Psoas muscle (tissue), 8 donors: ENCODE measurements around the gene URI1. TPM values are rescaled to one million over a fixed set of nuclear protein-coding genes. Genes with fewer than 3 reads are reported as not detected.

Experiments
- ATAC-seq, 4 donors: fragments of 200-7000 bp; cut with Tn5 transposase; one replicate each; pipeline ENCODE4 v1.9.1; 2020; ENCODE audit warnings: moderate library complexity in 3 of 4, mild to moderate bottlenecking in 2 of 4
- DNase-seq, 2 donors: peaks; one replicate each; pipeline ENCODE4 v3.0.0-alpha.2; 2020
- H3K27ac ChIP-seq: fragments of 200-600 bp; one replicate; pipeline ENCODE4 v1.8.0; 2022
- H3K27me3 ChIP-seq, 3 donors: fragments of 200-600 bp in 1 of 3; one replicate each; pipeline versions ENCODE4 v1.6.1 to v1.8.0; 2013 to 2022; ENCODE audit warnings: low read length in 2 of 3, mild to moderate bottlenecking in 2 of 3, moderate library complexity in 1 of 3; ENCODE audit not compliant: insufficient read depth in 3 of 3
- H3K36me3 ChIP-seq, 2 donors: fragments of 200-600 bp in 1 of 2; one replicate each; pipeline versions ENCODE4 v1.6.1 to v1.8.0; 2013 to 2022; ENCODE audit warnings: low read depth in 1 of 2, mild to moderate bottlenecking in 1 of 2, moderate library complexity in 1 of 2; ENCODE audit not compliant: insufficient read depth in 1 of 2
- H3K4me1 ChIP-seq: fragments of 200-600 bp; one replicate; pipeline ENCODE4 v1.8.0; 2022
- H3K4me3 ChIP-seq: fragments of 200-600 bp; one replicate; pipeline ENCODE4 v1.8.0; 2022; ENCODE audit warnings: mild to moderate bottlenecking
- H3K9me3 ChIP-seq: fragments of 200-600 bp; one replicate; pipeline ENCODE4 v1.8.0; 2022
- WGBS, 3 donors: extraction: QIAGEN DNeasy Blood & Tissue Kit; methylation state at CpG; one replicate each; pipeline versions ENCODE4 v1.1.6 to v1.1.7; 2013; 5-methylcytosine and 5-hydroxymethylcytosine counted together
- intact Hi-C, 2 donors: fragments of 100-400 bp; cut with DNase I; formaldehyde crosslinking; loops; one replicate each; pipeline versions ENCODE4 v1.11.0 to v1.14.2; 2022
- polyA plus RNA-seq, 3 donors: library from polyadenylated mRNA; stranded (reverse); fragments of 200-250 nt; gene quantifications; one replicate each; pipeline ENCODE4 v1.2.3, GENCODE V29; 2013
- total RNA-seq, 4 donors: library from RNA; stranded (reverse); fragmentation: NEBNext Ultra II Directional in 2 of 4; extraction: Animal tissue kit (Norgen Biotek cat#: 25700) in 2 of 4; gene quantifications; one replicate each; pipeline versions ENCODE4 v1.2.1 to v1.2.4, GENCODE V29; 2021 to 2023
- TF ChIP-seq, protein P1 (sequence below): fragments of 200-600 bp; IDR thresholded peaks from one replicate; pipeline ENCODE4 v1.8.0; 2022; ENCODE audit warnings: antibody characterized with exemption
- donor health status: healthy with polysubstance abuse.
- donor health status: DM: no; HTN: no; CAD: no; lungs with moderate emphysema.
- donor health status: Bipolar disorder and iron deficiency.
- donor health status: healthy.
- donor health status: DM: yes; HTN: yes; CAD: no.
- donor health status: DM: no; HTN: no; CAD: no.
- donor health status: DM: no; HTN: no; CAD: no.
- donor health status: DM: yes; HTN: yes; CAD: no.

Gene URI1
- total and polyA plus RNA-seq, 7 donors, result 37.6 to 85.5 (median 54.9) TPM

DNA sequence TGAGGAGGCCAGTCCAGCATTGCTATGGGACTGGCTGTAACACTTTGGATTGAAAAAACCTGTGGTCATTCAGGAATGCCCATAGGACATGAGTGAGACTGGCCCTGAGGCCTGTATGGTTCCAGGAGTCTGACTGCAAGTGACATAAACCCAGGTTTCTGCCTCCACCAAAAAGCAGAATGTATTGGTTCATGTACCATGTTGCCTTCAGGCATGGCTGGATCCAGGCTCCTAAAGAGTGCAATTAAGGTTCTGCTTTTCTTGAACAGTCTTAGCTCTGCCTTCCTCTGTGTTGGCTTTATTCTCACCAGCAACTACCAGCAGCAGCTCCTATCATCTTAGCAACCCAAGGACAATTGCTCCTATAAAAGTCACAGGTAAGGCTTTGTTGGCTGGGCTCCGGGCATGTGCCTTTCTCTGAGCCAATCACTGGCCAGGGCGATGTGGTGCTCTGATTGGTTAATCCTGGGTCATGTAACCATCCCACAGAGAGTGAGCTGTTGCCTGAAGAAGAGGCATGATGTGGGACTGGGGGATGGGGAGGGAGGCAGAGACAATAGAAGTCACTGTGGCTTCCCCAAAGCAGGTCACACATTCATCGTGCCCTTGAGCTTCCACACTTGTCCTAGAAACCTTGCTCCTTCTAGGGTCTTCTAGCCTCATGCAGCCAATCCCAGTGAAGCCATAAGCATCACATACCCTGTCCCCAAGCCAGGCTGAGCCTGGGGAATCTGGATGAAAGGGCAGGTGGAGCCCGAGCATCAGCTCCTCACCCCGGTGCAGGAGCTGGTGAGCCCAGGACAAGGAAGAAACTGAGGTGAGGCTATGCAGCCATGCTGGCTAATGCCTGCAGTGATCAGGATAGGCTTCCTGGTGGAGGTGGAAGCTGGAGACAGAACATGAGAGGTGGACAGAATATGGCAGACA lies 123.9 kb downstream of the URI1 start:
- DNase-seq, result no peak
- intact Hi-C loops, result no loop called here
- no peak overlapping the region for H3K4me3 ChIP-seq
- ATAC-seq, result no peak
- H3K27ac ChIP-seq, result no peak overlapping the region
- no peaks in the 10 kb centered on the region for H3K4me1 ChIP-seq
- TF ChIP-seq, protein P1, sequence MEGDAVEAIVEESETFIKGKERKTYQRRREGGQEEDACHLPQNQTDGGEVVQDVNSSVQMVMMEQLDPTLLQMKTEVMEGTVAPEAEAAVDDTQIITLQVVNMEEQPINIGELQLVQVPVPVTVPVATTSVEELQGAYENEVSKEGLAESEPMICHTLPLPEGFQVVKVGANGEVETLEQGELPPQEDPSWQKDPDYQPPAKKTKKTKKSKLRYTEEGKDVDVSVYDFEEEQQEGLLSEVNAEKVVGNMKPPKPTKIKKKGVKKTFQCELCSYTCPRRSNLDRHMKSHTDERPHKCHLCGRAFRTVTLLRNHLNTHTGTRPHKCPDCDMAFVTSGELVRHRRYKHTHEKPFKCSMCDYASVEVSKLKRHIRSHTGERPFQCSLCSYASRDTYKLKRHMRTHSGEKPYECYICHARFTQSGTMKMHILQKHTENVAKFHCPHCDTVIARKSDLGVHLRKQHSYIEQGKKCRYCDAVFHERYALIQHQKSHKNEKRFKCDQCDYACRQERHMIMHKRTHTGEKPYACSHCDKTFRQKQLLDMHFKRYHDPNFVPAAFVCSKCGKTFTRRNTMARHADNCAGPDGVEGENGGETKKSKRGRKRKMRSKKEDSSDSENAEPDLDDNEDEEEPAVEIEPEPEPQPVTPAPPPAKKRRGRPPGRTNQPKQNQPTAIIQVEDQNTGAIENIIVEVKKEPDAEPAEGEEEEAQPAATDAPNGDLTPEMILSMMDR, result no peak
- H3K27me3 ChIP-seq, result no peaks in the 10 kb centered on the region
- no peaks in the 10 kb centered on the region for H3K36me3 ChIP-seq
- H3K9me3 ChIP-seq, result no peaks in the 10 kb centered on the region
- 92 to 95% (median 93%) methylated on average over 5 of the region's 5 CpGs for WGBS, 3 donors

Other genes with a start within 250 kb of the URI1 start
- gene C19orf12, start 227.0 kb upstream of the URI1 start, total RNA-seq, result 10 to 100 TPM; 37.5 to 93.3 (median 55.6) TPM
- 100 to 1,000 TPM in 1 of 3 donors, 10 to 100 TPM in 2; 46.8 to 142 (median 68.4) TPM for gene C19orf12, start 227.0 kb upstream of the URI1 start, polyA plus RNA-seq
- 1 to 10 TPM in 3 of 4 donors, under 1 TPM in 1; 0.97 to 2.3 (median 2.1) TPM for gene CCNE1, start 130.2 kb upstream of the URI1 start, total RNA-seq
- 1 to 10 TPM; 1.9 to 6.7 (median 2.0) TPM for gene CCNE1, start 130.2 kb upstream of the URI1 start, polyA plus RNA-seq